ENCODE data around the gene WDR5.

DNA sequence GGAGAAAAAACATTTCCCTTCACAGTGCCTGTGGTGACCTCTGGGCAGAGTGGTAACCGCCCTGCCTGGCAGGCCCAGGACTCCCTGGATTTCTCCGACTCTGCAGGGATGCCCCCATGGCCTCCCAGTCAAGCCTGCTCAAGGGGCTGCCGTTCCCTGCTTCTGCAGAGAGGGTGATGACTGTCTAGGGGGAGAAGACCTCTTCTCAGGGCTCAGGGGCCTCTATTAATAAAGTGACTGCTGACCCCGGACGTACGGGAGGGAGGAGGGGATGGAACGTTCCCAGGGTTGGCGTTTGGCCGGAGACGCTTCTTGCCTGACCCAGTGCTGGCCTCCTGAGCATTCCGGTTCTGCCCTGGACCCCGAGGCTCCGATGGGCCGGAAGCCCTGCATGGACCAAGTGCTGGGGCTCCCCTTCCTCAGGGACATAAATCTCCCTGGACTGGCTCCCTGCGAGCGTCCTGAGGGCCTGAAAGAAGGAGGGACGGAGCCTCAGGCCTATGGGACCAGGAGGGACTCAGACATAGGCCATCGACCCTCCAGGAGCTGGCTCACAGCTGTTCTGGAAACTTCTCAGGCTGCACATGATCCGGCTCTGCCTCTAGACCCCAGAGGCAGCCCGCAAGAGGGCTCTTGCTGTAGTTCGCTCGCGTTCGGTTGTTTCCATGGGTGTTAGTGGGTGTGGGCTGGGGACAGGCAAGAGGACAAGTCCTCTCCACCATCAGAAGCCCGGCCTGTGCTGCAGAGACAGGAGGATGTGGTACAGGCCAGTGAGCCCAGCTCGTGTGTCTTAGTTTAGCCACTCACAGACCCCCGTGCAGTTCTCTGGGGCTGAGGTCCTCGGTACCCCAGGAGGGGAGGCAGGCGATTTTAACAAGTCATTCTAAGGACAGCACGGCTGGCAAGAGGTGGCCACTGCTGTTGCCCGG lies 36.6 kb downstream of the WDR5 start:
- TF ChIP-seq, protein P1, sequence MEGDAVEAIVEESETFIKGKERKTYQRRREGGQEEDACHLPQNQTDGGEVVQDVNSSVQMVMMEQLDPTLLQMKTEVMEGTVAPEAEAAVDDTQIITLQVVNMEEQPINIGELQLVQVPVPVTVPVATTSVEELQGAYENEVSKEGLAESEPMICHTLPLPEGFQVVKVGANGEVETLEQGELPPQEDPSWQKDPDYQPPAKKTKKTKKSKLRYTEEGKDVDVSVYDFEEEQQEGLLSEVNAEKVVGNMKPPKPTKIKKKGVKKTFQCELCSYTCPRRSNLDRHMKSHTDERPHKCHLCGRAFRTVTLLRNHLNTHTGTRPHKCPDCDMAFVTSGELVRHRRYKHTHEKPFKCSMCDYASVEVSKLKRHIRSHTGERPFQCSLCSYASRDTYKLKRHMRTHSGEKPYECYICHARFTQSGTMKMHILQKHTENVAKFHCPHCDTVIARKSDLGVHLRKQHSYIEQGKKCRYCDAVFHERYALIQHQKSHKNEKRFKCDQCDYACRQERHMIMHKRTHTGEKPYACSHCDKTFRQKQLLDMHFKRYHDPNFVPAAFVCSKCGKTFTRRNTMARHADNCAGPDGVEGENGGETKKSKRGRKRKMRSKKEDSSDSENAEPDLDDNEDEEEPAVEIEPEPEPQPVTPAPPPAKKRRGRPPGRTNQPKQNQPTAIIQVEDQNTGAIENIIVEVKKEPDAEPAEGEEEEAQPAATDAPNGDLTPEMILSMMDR (IDR thresholded peaks at IDR 0.05) = no peak
- TF ChIP-seq POLR2AphosphoS5 (IDR thresholded peaks at IDR 0.05) (no peak), POLR2A (IDR thresholded peaks at IDR 0.05) (no peak)

Measured in breast epithelium (tissue), 3 donors.